ENCODE results near the gene RIMBP2.

RIMBP2 gene

GRCh38 chr12:130436741-130437501 lies 279.2 kb downstream of the RIMBP2 start:
- no peak for DNase-seq

GRCh38 chr12:130435826-130436225 lies 280.3 kb downstream of the RIMBP2 start:
- DNase-seq = no peak

- DNase-seq = no peak
Observed at GRCh38 chr12:130435331-130435730, 280.8 kb downstream of the RIMBP2 start.

- DNase-seq = no peak
Observed at GRCh38 chr12:130434560-130434959, 281.5 kb downstream of the RIMBP2 start.

GRCh38 chr12:130433834-130434233 lies 282.3 kb downstream of the RIMBP2 start:
- DNase-seq = no peak

- DNase-seq = no peak
Observed at GRCh38 chr12:130433411-130433810, 282.7 kb downstream of the RIMBP2 start.

GRCh38 chr12:130431176-130431575 lies 284.9 kb downstream of the RIMBP2 start:
- DNase-seq = no peak

GRCh38 chr12:130429656-130430505 lies 286.2 kb downstream of the RIMBP2 start:
- no peak for DNase-seq

GRCh38 chr12:130428116-130428515 lies 288.0 kb downstream of the RIMBP2 start:
- DNase-seq = no peak

- DNase-seq = no peak
Observed at GRCh38 chr12:130427381-130427887, 288.7 kb downstream of the RIMBP2 start.

GRCh38 chr12:130425698-130426245 lies 290.3 kb downstream of the RIMBP2 start:
- no peak for DNase-seq

- no peak for DNase-seq
Observed at GRCh38 chr12:130424858-130425697, 291.0 kb downstream of the RIMBP2 start.

GRCh38 chr12:130423991-130424857 lies 291.9 kb downstream of the RIMBP2 start:
- DNase-seq = no peak

- no peak for DNase-seq
Observed at GRCh38 chr12:130423136-130423535, 293.0 kb downstream of the RIMBP2 start.

- no peak for DNase-seq
Observed at GRCh38 chr12:130422676-130423075, 293.4 kb downstream of the RIMBP2 start.

- DNase-seq = no peak
Observed at GRCh38 chr12:130421896-130422295, 294.2 kb downstream of the RIMBP2 start.

- DNase-seq = no peak
Observed at GRCh38 chr12:130420071-130420470, 296.0 kb downstream of the RIMBP2 start.

- DNase-seq = no peak
Observed at GRCh38 chr12:130419116-130419515, 297.0 kb downstream of the RIMBP2 start.

- no peak for DNase-seq
Observed at GRCh38 chr12:130418251-130418650, 297.8 kb downstream of the RIMBP2 start.

GRCh38 chr12:130414381-130414780 lies 301.7 kb downstream of the RIMBP2 start:
- DNase-seq = no peak

- no peak for DNase-seq
Observed at GRCh38 chr12:130413909-130414308, 302.2 kb downstream of the RIMBP2 start.

All from T-helper 2 cell (primary cell).